ENCODE results near the gene XYLT1. TPM values are rescaled to one million over a fixed set of nuclear protein-coding genes. Genes with fewer than 3 reads are reported as not detected.

The XYLT1 gene
- total RNA-seq, 1 donor from 2014 or later: under 0.01 TPM

- Histone ChIP-seq H3K36me3 (ENCODE audit: control insufficient read depth, insufficient read depth, low read length) (no peaks in the 10 kb centered on the region), H3K4me3 (ENCODE audit: low read depth, low read length) (no peak overlapping the region), H3K27me3 (ENCODE audit: control insufficient read depth, insufficient read depth, low read length) (no peaks in the 10 kb centered on the region)
- TF ChIP-seq, protein P1, sequence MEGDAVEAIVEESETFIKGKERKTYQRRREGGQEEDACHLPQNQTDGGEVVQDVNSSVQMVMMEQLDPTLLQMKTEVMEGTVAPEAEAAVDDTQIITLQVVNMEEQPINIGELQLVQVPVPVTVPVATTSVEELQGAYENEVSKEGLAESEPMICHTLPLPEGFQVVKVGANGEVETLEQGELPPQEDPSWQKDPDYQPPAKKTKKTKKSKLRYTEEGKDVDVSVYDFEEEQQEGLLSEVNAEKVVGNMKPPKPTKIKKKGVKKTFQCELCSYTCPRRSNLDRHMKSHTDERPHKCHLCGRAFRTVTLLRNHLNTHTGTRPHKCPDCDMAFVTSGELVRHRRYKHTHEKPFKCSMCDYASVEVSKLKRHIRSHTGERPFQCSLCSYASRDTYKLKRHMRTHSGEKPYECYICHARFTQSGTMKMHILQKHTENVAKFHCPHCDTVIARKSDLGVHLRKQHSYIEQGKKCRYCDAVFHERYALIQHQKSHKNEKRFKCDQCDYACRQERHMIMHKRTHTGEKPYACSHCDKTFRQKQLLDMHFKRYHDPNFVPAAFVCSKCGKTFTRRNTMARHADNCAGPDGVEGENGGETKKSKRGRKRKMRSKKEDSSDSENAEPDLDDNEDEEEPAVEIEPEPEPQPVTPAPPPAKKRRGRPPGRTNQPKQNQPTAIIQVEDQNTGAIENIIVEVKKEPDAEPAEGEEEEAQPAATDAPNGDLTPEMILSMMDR (IDR thresholded peaks at IDR 0.05; ENCODE audit: insufficient read depth, low read length, severe bottlenecking): no peak
- FAIRE-seq (no peak), DNase-seq (ENCODE audit: low read depth) (no peak)
These were observed 320.8 kb downstream of the XYLT1 start for GRCh38 chr16:17149904-17150483.

- FAIRE-seq (no peak), DNase-seq (ENCODE audit: low read depth) (no peak)
- no peaks in the 10 kb centered on the region for H3K36me3 ChIP-seq (ENCODE audit: control insufficient read depth, insufficient read depth, low read length)
- no peak overlapping the region for H3K4me3 ChIP-seq (ENCODE audit: low read depth, low read length)
- H3K27me3 ChIP-seq (ENCODE audit: control insufficient read depth, insufficient read depth, low read length): no peaks in the 10 kb centered on the region
- TF ChIP-seq, protein P1 (IDR thresholded peaks at IDR 0.05; ENCODE audit: insufficient read depth, low read length, severe bottlenecking): no peak
These were observed 322.8 kb downstream of the XYLT1 start for GRCh38 chr16:17147942-17148341.

DNA sequence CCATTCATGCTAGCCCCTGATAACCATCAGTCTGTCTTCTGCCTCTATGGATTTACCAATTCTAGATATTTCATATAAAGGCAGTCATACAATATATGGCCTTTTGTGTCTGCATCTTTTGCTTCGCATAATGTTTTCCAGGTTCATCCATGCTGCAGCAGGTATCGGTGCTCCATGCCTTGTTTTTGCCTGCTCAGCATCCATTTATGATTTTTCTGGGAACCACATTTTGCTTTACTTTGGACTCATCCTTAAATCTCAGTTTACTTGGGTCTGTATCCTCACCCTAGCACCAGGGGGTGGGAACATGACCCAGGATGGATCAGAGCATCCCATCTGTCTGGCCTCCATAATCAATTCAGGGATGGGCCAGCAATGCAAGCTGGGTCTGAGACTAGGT lies 325.7 kb downstream of the XYLT1 start:
- Histone ChIP-seq H3K27me3 (ENCODE audit: control insufficient read depth, insufficient read depth, low read length) (no peaks in the 10 kb centered on the region), H3K4me3 (ENCODE audit: low read depth, low read length) (no peak overlapping the region), H3K36me3 (ENCODE audit: control insufficient read depth, insufficient read depth, low read length) (no peaks in the 10 kb centered on the region)
- DNase-seq (ENCODE audit: low read depth) (no peak), FAIRE-seq (no peak)
- TF ChIP-seq, protein P1 (IDR thresholded peaks at IDR 0.05; ENCODE audit: insufficient read depth, low read length, severe bottlenecking): no peak

- FAIRE-seq (no peak), DNase-seq (ENCODE audit: low read depth) (no peak)
- H3K27me3 ChIP-seq (ENCODE audit: control insufficient read depth, insufficient read depth, low read length): no peaks in the 10 kb centered on the region
- no peaks in the 10 kb centered on the region for H3K36me3 ChIP-seq (ENCODE audit: control insufficient read depth, insufficient read depth, low read length)
- TF ChIP-seq, protein P1 (IDR thresholded peaks at IDR 0.05; ENCODE audit: insufficient read depth, low read length, severe bottlenecking): no peak
- no peak overlapping the region for H3K4me3 ChIP-seq (ENCODE audit: low read depth, low read length)
These were observed 326.3 kb downstream of the XYLT1 start for GRCh38 chr16:17144431-17144830.

DNA sequence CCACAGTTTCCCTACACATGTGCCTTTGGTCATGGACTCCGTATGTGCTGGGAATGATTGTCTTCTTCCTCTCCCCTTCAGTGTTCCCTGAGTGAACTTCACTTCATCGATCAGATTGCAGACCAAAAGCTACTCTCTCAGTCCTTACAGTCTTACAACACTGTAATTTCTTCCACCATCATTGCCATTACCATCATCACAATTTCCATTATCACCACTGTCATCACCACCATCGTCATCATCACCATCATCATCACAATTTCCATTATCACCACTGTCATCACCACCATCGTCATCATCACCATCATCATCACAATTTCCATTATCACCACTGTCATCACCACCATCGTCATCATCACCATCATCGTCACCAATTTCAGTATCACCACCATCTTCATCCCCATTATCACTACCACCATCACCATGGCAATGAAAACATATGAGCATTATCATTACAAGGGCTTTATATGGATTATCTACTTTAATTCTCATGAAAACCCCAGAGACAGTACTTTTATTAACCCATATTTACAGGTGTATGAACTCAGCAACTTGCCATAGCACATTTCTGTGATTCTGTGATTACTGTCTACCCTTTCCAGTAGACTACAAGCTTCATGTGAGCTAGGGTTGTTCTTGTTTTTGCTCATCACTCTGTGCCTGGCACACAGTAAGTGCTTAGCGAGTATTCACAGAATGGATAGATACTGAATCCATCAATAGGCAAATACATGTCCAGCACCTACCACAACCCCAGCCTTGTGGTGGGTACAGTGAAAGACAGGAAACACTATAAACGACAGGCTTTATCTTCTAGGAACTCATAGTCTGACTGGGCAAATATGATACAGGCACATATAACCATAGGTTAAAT lies 327.0 kb downstream of the XYLT1 start:
- DNase-seq (ENCODE audit: low read depth) (no peak), FAIRE-seq (no peak)
- no peaks in the 10 kb centered on the region for H3K36me3 ChIP-seq (ENCODE audit: control insufficient read depth, insufficient read depth, low read length)
- TF ChIP-seq, protein P1 (IDR thresholded peaks at IDR 0.05; ENCODE audit: insufficient read depth, low read length, severe bottlenecking): no peak
- no peaks in the 10 kb centered on the region for H3K27me3 ChIP-seq (ENCODE audit: control insufficient read depth, insufficient read depth, low read length)
- no peak overlapping the region for H3K4me3 ChIP-seq (ENCODE audit: low read depth, low read length)

Measured in bronchial epithelial cell (primary cell).